Adrenal gland (tissue), 12 donors: Measurements from ENCODE around the gene PRR7. TPM values are rescaled to one million over a fixed set of nuclear protein-coding genes. Genes with fewer than 3 reads are reported as not detected.

Experiments
- DNase-seq, 7 donors: peaks; one replicate each; pipeline ENCODE4 v3.0.0-alpha.2; 2019 to 2020
- H3K27ac ChIP-seq, 5 donors: fragments of 200-600 bp; sonication (generic) in 4 of 5; 1 replicate in 3 of 5; 2 replicates in 2 of 5; pipeline versions ENCODE4 v1.5.1 to v1.8.0; 2016 to 2020; ENCODE audit warnings: mild to moderate bottlenecking in 1 of 5
- H3K27me3 ChIP-seq: fragments of 200-600 bp; 2 replicates; pipeline ENCODE4 v1.8.0; 2021
- H3K36me3 ChIP-seq, 2 donors: fragments of 200-600 bp; replicated peaks in 1 of 2; 1 replicate in 1 of 2; 2 replicates in 1 of 2; pipeline versions ENCODE4 v1.5.1 to v1.8.0; 2018 to 2022
- H3K4me1 ChIP-seq, 2 donors: fragments of 200-600 bp; replicated peaks in 1 of 2; 1 replicate in 1 of 2; 2 replicates in 1 of 2; pipeline versions ENCODE4 v1.5.1 to v1.8.0; 2018 to 2021
- H3K4me3 ChIP-seq, 4 donors: fragments of 200-600 bp; sonication (generic) in 3 of 4; one replicate each; pipeline ENCODE4 v1.5.1; 2016 to 2018
- H3K9me3 ChIP-seq, 3 donors: fragments of 200-600 bp; sonication (generic) in 1 of 3; replicated peaks in 1 of 3; 1 replicate in 2 of 3; 2 replicates in 1 of 3; pipeline versions ENCODE4 v1.5.1 to v1.8.0; 2016 to 2021
- POLR2A ChIP-seq, 2 donors: fragments of 450-650 bp; IDR thresholded peaks; one replicate each; pipeline ENCODE4 v1.6.1; 2017; ENCODE audit warnings: antibody characterized with exemption in 2 of 2, mild to moderate bottlenecking in 2 of 2, moderate library complexity in 1 of 2
- WGBS, 4 donors: extraction: QIAGEN DNeasy Blood & Tissue Kit in 2 of 4; methylation state at CpG; one replicate each; pipeline versions ENCODE4 v1.1.5 to v1.1.7; 2013 to 2017; 5-methylcytosine and 5-hydroxymethylcytosine counted together
- intact Hi-C, 2 donors: fragments of 100-400 bp; cut with DNase I; formaldehyde crosslinking; loops; one replicate each; pipeline versions ENCODE4 v1.14.1 to v1.15.0; 2022 to 2023
- polyA plus RNA-seq, 3 donors: library from polyadenylated mRNA; stranded (reverse); fragments of 200-250 nt in 2 of 3; fragments of 350-450 nt in 1 of 3; fragmentation: Illumina TruSeq in 1 of 3; extraction: RNeasy Lipid Tissue Mini Kit (QIAGEN cat#74804) in 1 of 3; gene quantifications; one replicate each; pipeline ENCODE4 v1.2.3, GENCODE V29; 2013 to 2014
- total RNA-seq, 9 donors: library from RNA; depleted of rRNA in 4 of 9; stranded (reverse); fragments of >200 nt in 4 of 9; fragments of 120-200 nt in 1 of 9; fragmentation: NEBNext Ultra II Directional in 1 of 9; extraction: Animal tissue kit (Norgen Biotek cat#: 25700) in 1 of 9; gene quantifications; one replicate each; pipeline versions ENCODE4 v1.1.0 to v1.2.4, GENCODE V29; 2013 to 2023
- TF ChIP-seq, protein P1 (sequence below), 6 experiments: fragments of 450-650 bp in 4 of 6; fragments of 200-600 bp in 2 of 6; sonication (generic) in 1 of 6; IDR thresholded peaks; 1 replicate in 5 of 6; 2 replicates in 1 of 6; pipeline versions ENCODE4 v1.5.1 to v1.8.0; 2016 to 2021; ENCODE audit warnings: antibody characterized with exemption in 6 of 6, mild to moderate bottlenecking in 2 of 6, moderate library complexity in 1 of 6
- donor health status: healthy with polysubstance abuse.
- donor health status: Bipolar disorder and iron deficiency.
- donor health status: DM: yes; HTN: yes; CAD: no.
- donor health status: DM: no; HTN: no; CAD: no.
- donor health status: DM: no; HTN: no; CAD: no.
- donor health status: DM: yes; HTN: yes; CAD: no.

Gene PRR7
- total and polyA plus RNA-seq, 12 donors = 0.55 to 13.5 (median 6.1) TPM; not detected in 1

DNA sequence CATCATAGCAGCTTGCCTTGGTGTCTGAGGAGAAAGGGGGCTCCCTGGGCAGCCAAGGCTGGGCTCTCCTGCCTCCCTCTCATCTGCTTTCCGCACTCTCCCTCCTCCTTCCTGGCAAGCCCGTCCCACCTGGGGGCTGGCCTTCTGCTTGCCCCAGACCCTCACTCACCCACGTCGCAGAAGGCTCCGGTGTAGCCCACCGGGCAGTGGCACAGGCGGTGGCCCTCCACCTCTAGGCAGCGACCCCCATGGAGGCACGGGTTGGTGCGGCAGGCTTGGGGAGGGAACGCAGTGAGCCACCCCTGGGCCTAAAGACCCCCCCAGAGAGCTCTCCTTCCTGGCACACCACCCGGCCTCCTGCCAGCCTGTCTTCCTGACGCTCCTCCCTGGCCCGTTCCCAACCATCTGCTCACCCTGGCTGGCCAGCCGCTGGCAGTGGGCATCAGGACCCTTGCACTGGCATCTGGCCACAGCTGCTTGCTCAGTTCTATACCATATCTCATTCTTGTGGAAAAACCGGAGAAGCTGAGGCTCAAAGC is 41.9 kb upstream of the PRR7 start:
- no peak for TF ChIP-seq POLR2A (IDR thresholded peaks at IDR 0.05)
- TF ChIP-seq, protein P1, sequence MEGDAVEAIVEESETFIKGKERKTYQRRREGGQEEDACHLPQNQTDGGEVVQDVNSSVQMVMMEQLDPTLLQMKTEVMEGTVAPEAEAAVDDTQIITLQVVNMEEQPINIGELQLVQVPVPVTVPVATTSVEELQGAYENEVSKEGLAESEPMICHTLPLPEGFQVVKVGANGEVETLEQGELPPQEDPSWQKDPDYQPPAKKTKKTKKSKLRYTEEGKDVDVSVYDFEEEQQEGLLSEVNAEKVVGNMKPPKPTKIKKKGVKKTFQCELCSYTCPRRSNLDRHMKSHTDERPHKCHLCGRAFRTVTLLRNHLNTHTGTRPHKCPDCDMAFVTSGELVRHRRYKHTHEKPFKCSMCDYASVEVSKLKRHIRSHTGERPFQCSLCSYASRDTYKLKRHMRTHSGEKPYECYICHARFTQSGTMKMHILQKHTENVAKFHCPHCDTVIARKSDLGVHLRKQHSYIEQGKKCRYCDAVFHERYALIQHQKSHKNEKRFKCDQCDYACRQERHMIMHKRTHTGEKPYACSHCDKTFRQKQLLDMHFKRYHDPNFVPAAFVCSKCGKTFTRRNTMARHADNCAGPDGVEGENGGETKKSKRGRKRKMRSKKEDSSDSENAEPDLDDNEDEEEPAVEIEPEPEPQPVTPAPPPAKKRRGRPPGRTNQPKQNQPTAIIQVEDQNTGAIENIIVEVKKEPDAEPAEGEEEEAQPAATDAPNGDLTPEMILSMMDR (IDR thresholded peaks at IDR 0.05) = no peak
- intact Hi-C loops = loop anchor here in 1 of 2 donors (2.0 kb wide), 1 partner anchor 50 kb away; no protein-coding TSS in a partner anchor
- Histone ChIP-seq H3K27me3 (peaks cover 43% of the 10 kb centered on the region), H3K4me1 (peaks cover 13 to 27% of the 10 kb centered on the region in 2 donors), H3K4me3 (peak overlapping the region in 1 of 4 donors; percentile 54), H3K9me3 (no peaks in the 10 kb centered on the region), H3K36me3 (no peaks in the 10 kb centered on the region), H3K27ac (no peak overlapping the region)
- peak in 1 of 7 donors; percentile 22 for DNase-seq
- 19 to 33% (median 32%) methylated on average over 8 to 16 of the region's 16 CpGs for WGBS, 4 donors

DNA sequence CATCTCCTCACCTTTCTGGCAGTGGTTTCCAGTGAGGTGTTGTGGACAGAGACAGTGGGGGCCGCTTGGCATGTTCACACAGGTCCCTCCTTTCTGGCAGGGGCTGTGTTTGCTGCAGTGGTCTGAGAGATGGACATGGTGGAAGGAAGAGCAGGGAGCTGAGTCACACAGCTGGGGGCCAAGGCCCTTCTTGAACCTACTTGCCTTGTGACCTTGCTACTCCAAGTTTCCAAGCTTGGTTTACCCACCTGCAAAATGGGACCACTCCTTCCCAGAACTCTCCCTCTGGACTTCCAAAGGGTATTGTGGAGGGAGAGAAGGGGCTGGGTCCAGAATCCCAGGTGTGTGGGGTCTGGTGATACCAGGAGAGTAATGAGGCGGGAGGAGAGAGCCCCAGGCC is 41.3 kb upstream of the PRR7 start:
- no peaks in the 10 kb centered on the region for H3K9me3 ChIP-seq
- intact Hi-C loops = loop anchor here in 1 of 2 donors (2.0 kb wide), 1 partner anchor 49 kb away; no protein-coding TSS in a partner anchor
- WGBS, 4 donors = 72 to 94% (median 84%) methylated on average over 2 of the region's 2 CpGs
- no peak for DNase-seq
- peaks cover 13 to 27% of the 10 kb centered on the region in 2 donors for H3K4me1 ChIP-seq
- no peaks in the 10 kb centered on the region for H3K36me3 ChIP-seq
- H3K27ac ChIP-seq = no peak overlapping the region
- peaks cover 37% of the 10 kb centered on the region for H3K27me3 ChIP-seq
- H3K4me3 ChIP-seq = no peak overlapping the region
- TF ChIP-seq, protein P1 (IDR thresholded peaks at IDR 0.05) = no peak
- no peak for TF ChIP-seq POLR2A (IDR thresholded peaks at IDR 0.05)

DNA sequence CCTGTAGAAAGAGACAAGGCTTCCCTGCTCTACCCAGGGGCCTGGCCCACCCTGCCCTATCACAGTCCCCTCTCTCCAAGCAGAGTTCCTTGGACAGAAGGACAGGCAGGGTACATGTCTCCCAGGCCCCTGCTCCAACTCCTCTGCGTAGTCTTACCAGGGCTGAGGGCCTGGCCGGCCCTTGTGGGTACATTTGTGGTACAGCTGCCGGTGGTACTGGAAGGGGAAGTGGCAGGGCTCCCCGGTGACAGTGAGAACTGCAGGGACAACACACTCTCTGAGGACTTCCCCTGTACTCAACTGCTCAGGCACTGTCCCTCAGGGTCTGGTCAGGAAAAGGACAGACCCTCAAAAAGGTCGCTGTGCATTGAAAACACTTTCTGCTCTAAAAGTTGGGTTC is 40.8 kb upstream of the PRR7 start:
- no peak for TF ChIP-seq POLR2A (IDR thresholded peaks at IDR 0.05)
- no peak for DNase-seq
- intact Hi-C loops = loop anchor here in 1 of 2 donors (2.0 kb wide), 1 partner anchor 49 kb away; no protein-coding TSS in a partner anchor
- peaks cover 13 to 27% of the 10 kb centered on the region in 2 donors for H3K4me1 ChIP-seq
- 73 to 84% (median 79%) methylated on average over 3 to 5 of the region's 5 CpGs for WGBS, 4 donors
- peaks cover 32% of the 10 kb centered on the region for H3K27me3 ChIP-seq
- no peaks in the 10 kb centered on the region for H3K36me3 ChIP-seq
- no peaks in the 10 kb centered on the region for H3K9me3 ChIP-seq
- no peak overlapping the region for H3K27ac ChIP-seq
- H3K4me3 ChIP-seq = no peak overlapping the region

DNA sequence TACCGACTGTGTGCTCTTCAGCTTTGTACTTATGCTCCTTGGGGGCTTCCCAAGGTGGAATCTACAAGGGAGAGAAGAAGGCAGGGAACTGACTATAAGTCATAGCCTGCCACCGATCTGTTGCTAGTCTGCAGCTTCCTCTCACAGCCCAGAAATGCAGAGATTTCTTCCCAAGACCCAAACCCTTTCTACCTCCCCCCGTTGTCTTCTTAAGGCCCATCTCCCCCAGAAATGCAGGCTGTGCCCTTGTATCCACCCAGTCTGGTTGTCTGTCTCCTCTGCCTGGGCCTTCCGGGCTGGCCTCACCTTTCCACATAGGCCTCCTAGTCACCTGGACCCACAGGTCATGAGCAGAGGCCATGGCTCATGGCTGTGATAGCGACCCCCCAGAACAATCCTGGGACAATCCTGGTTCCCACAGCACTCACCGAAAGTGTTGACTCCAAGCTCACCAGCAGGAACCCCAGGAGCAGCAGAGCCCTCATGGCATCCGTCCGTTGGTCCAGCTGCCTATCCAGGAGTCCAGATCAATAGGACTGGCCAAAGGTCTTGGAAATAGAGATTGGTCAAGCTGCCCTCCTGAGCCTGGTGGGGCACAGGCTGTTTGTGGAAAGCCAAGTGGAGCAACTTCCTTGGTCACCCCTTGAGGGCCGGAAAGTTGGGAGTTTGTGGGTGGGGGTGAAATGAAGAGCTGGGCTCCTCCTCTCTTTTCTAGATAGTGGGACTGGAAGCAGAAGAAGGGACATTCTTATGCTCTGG is 37.4 kb upstream of the PRR7 start, which contains the start of gene F12:
Gene F12, minus strand, starts transcription at position 522 of the 759 bp plus-strand sequence. Its CDS starts 37 bp downstream, at position 485.
- H3K9me3 ChIP-seq = no peaks in the 10 kb centered on the region
- no peak within 1 kb of the TSS for H3K27ac ChIP-seq
- no peak for DNase-seq
- H3K4me3 ChIP-seq = no peak within 1 kb of the TSS
- intact Hi-C loops = no loop called here
- 80 to 92% (median 87%) methylated on average over 7 to 9 of the region's 9 CpGs for WGBS, 4 donors
- H3K36me3 ChIP-seq = no peaks in the 10 kb centered on the region
- H3K27me3 ChIP-seq = no peaks in the 10 kb centered on the region
- TF ChIP-seq, protein P1 (IDR thresholded peaks at IDR 0.05) = no peak
- no peak for TF ChIP-seq POLR2A (IDR thresholded peaks at IDR 0.05)
- peaks cover 1 to 6% of the 10 kb centered on the region in 2 donors for H3K4me1 ChIP-seq
